Measurements from ENCODE around the gene TYRP1. TPM values are rescaled to one million over a fixed set of nuclear protein-coding genes. Genes with fewer than 3 reads are reported as not detected.
A peak's percentile ranks its signal among the peaks of the same experiment; 100 is the strongest.

TYRP1 gene
- total RNA-seq, 3 donors from 2014 or later = 0.23 to 1.7 TPM; not detected in 1

- Histone ChIP-seq H3K4me1 (ENCODE audit: low read depth) (no peaks in the 10 kb centered on the region), H3K4me3 (no peak overlapping the region), H3K9me3 (no peaks in the 10 kb centered on the region), H3K36me3 (ENCODE audit: low read depth) (no peaks in the 10 kb centered on the region)
- intact Hi-C loops (cut with DNase I, micrococcal nuclease) = no loop called here
- DNase-seq (no peak), ATAC-seq (no peak)
- no peak for TF ChIP-seq CTCF (IDR thresholded peaks at IDR 0.05)
Observed at GRCh38 chr9:12698266-12698665, 5.1 kb downstream of the TYRP1 start.

GRCh38 chr9:12698986-12699385, 5.8 kb downstream of the TYRP1 start:
- no peaks in the 10 kb centered on the region for H3K9me3 ChIP-seq
- no peaks in the 10 kb centered on the region for H3K36me3 ChIP-seq (ENCODE audit: low read depth)
- DNase-seq = no peak
- H3K4me3 ChIP-seq = no peak overlapping the region
- no peak for TF ChIP-seq CTCF (IDR thresholded peaks at IDR 0.05)
- intact Hi-C loops (cut with DNase I, micrococcal nuclease) = no loop called here
- ATAC-seq = no peak
- H3K4me1 ChIP-seq (ENCODE audit: low read depth) = no peaks in the 10 kb centered on the region

GRCh38 chr9:12699529-12699928, 6.3 kb downstream of the TYRP1 start:
- no peak for TF ChIP-seq CTCF (IDR thresholded peaks at IDR 0.05)
- DNase-seq = no peak
- no peaks in the 10 kb centered on the region for H3K4me1 ChIP-seq (ENCODE audit: low read depth)
- no peak for ATAC-seq
- no peaks in the 10 kb centered on the region for H3K36me3 ChIP-seq (ENCODE audit: low read depth)
- H3K4me3 ChIP-seq = no peak overlapping the region
- intact Hi-C loops (cut with DNase I, micrococcal nuclease) = no loop called here
- H3K9me3 ChIP-seq = no peaks in the 10 kb centered on the region

- no peak for TF ChIP-seq CTCF (IDR thresholded peaks at IDR 0.05)
- Histone ChIP-seq H3K9me3 (no peaks in the 10 kb centered on the region), H3K4me3 (no peak overlapping the region), H3K36me3 (ENCODE audit: low read depth) (no peaks in the 10 kb centered on the region), H3K4me1 (ENCODE audit: low read depth) (no peaks in the 10 kb centered on the region)
- intact Hi-C loops (cut with DNase I, micrococcal nuclease) = no loop called here
- no peak for ATAC-seq
- no peak for DNase-seq
Observed at GRCh38 chr9:12701126-12701525, 7.9 kb downstream of the TYRP1 start.

- intact Hi-C loops (cut with DNase I, micrococcal nuclease) = no loop called here
- Histone ChIP-seq H3K4me3 (no peak overlapping the region), H3K4me1 (ENCODE audit: low read depth) (no peaks in the 10 kb centered on the region), H3K36me3 (ENCODE audit: low read depth) (no peaks in the 10 kb centered on the region), H3K9me3 (no peaks in the 10 kb centered on the region)
- peak; percentile 72 for ATAC-seq
- peak in 2 of 3 donors; percentile 33 to 56 for DNase-seq
- peak; percentile 24 for TF ChIP-seq CTCF (IDR thresholded peaks at IDR 0.05)
Observed at GRCh38 chr9:12702160-12702758, 9.1 kb downstream of the TYRP1 start.

GRCh38 chr9:12703996-12704395, 10.8 kb downstream of the TYRP1 start:
- Histone ChIP-seq H3K9me3 (no peaks in the 10 kb centered on the region), H3K4me3 (no peak overlapping the region), H3K4me1 (ENCODE audit: low read depth) (no peaks in the 10 kb centered on the region), H3K36me3 (ENCODE audit: low read depth) (no peaks in the 10 kb centered on the region)
- ATAC-seq = no peak
- intact Hi-C loops (cut with DNase I, micrococcal nuclease) = no loop called here
- no peak for TF ChIP-seq CTCF (IDR thresholded peaks at IDR 0.05)
- DNase-seq = no peak

Measured in mucosa of descending colon (tissue), 3 donors.